K562 (cell line): ENCODE data around the gene TRPC4AP. TPM values are rescaled to one million over a fixed set of nuclear protein-coding genes. Genes with fewer than 3 reads are reported as not detected.

ENCODE experiments used
- BCOR ChIP-seq: fragments of 450-650 bp; IDR thresholded peaks from 2 replicates; pipeline ENCODE4 v1.6.1; 2016
- DNMT1 ChIP-seq: fragments of 450-650 bp; IDR thresholded peaks from 2 replicates; pipeline ENCODE4 v1.6.1; 2016; ENCODE audit warnings: antibody characterized with exemption, mild to moderate bottlenecking
- FIP1L1 ChIP-seq: fragments of 200-400 bp; formaldehyde crosslinking; IDR thresholded peaks from 2 replicates; pipeline ENCODE4 v1.6.1; 2018; ENCODE audit warnings: mild to moderate bottlenecking, low read depth, low read length; ENCODE audit not compliant: poor library complexity, severe bottlenecking
- FUS ChIP-seq: fragments of 200-400 bp; formaldehyde crosslinking; optimal IDR thresholded peaks from 2 replicates; pipeline ENCODE3; 2017; ENCODE audit warnings: low read depth, low read length
- GATAD2A ChIP-seq: fragments of 450-650 bp; IDR thresholded peaks from 2 replicates; pipeline ENCODE4 v1.6.1; 2017
- HDAC8 ChIP-seq: fragments of 450-650 bp; IDR thresholded peaks from 2 replicates; pipeline ENCODE4 v1.6.1; 2016; ENCODE audit warnings: mild to moderate bottlenecking, missing genetic modification characterization, moderate library complexity, missing compliant biosample characterization
- IRF9 ChIP-seq: fragments of 450-650 bp; IDR thresholded peaks from 2 replicates; pipeline ENCODE4 v1.6.1; 2016; ENCODE audit warnings: missing biosample characterization, missing genetic modification characterization
- MCM5 ChIP-seq: fragments of 450-650 bp; IDR thresholded peaks from 2 replicates; pipeline ENCODE4 v1.6.1; 2016; ENCODE audit warnings: low read depth
- NFYB ChIP-seq: IDR thresholded peaks from 2 replicates; pipeline ENCODE4 v1.6.1; 2011; ENCODE audit warnings: mild to moderate bottlenecking, moderate library complexity; ENCODE audit not compliant: insufficient read length; ENCODE audit errors: extremely low read depth
- POLR3G ChIP-seq: IDR thresholded peaks from 2 replicates; pipeline ENCODE4 v1.6.1; 2011; ENCODE audit not compliant: insufficient read length, insufficient replicate concordance; ENCODE audit errors: extremely low read depth
- SAFB ChIP-seq: fragments of 200-400 bp; formaldehyde crosslinking; IDR thresholded peaks from 2 replicates; pipeline ENCODE4 v1.6.1; 2017; ENCODE audit warnings: low read depth, low read length, borderline replicate concordance
- SMAD3 ChIP-seq: fragments of 450-650 bp; formaldehyde crosslinking; conservative IDR thresholded peaks from 2 replicates; pipeline ENCODE4 v1.4.0; 2020; ENCODE audit warnings: mild to moderate bottlenecking
- SNIP1 ChIP-seq: fragments of 450-650 bp; IDR thresholded peaks from 2 replicates; pipeline ENCODE4 v1.7.1; 2017; ENCODE audit warnings: low read depth, mild to moderate bottlenecking
- THRAP3 ChIP-seq: fragments of 450-650 bp; IDR thresholded peaks from 2 replicates; pipeline ENCODE4 v1.6.1; 2016; ENCODE audit warnings: mild to moderate bottlenecking, inconsistent platforms, borderline replicate concordance
- U2AF1 ChIP-seq: fragments of 200-400 bp; formaldehyde crosslinking; optimal IDR thresholded peaks from 2 replicates; pipeline ENCODE3; 2017; ENCODE audit warnings: mild to moderate bottlenecking, low read depth, low read length, moderate library complexity
- ZBTB49 ChIP-seq: sonication (generic); formaldehyde crosslinking; IDR thresholded peaks from 2 replicates; pipeline ENCODE4 v1.8.0; 2022; ENCODE audit warnings: missing genetic modification reagents, mild to moderate bottlenecking, borderline replicate concordance
- ZBTB9 ChIP-seq: fragments of 450-650 bp; formaldehyde crosslinking; IDR thresholded peaks from 2 replicates; pipeline ENCODE4 v1.4.0; 2020; ENCODE audit warnings: mild to moderate bottlenecking, moderate library complexity
- ZC3H8 ChIP-seq: fragments of 450-650 bp; IDR thresholded peaks from 2 replicates; pipeline ENCODE4 v1.6.1; 2017
- ZHX1 ChIP-seq: fragments of 150-350 bp; conservative IDR thresholded peaks from 2 replicates; pipeline ENCODE4 v1.6.1; 2014; ENCODE audit warnings: low read length
- ZNF134 ChIP-seq: fragments of 250-450 bp; sonication (Bioruptor Pico); conservative IDR thresholded peaks from 2 replicates; pipeline ENCODE4 v1.4.0; 2020
- ZNF311 ChIP-seq: fragments of 250-450 bp; sonication (Bioruptor Pico); IDR thresholded peaks from 2 replicates; pipeline ENCODE4 v1.4.0; 2020; ENCODE audit warnings: mild to moderate bottlenecking, moderate library complexity
- ZNF445 ChIP-seq: fragments of 250-450 bp; sonication (Bioruptor Pico); IDR thresholded peaks from 2 replicates; pipeline ENCODE4 v1.4.0; 2020; ENCODE audit warnings: low read depth, mild to moderate bottlenecking, moderate library complexity
- ZNF57 ChIP-seq: fragments of 450-650 bp; formaldehyde crosslinking; IDR thresholded peaks from 2 replicates; pipeline ENCODE4 v1.4.0; 2020; ENCODE audit warnings: mild to moderate bottlenecking, moderate library complexity
- polyA plus RNA-seq, 8 experiments: library from polyadenylated mRNA; depleted of rRNA in 4 of 8; stranded (reverse) in 5 of 8; unstranded in 3 of 8; fragments of >200 nt; fragmentation: Nextera tagmentation in 2 of 8; fragmentation: Illumina TruSeq in 1 of 8; extraction: Ambion mirVana in 2 of 8; extraction: Trizol in 1 of 8; gene quantifications; 2 replicates each; pipeline versions ENCODE4 v1.2.1 to v1.2.3, GENCODE V29; 2011 to 2014; ENCODE audit warnings: inconsistent platforms in 1 of 8, missing spikeins in 1 of 8
- total RNA-seq, 7 experiments: library from RNA; depleted of rRNA in 6 of 7; stranded (reverse); fragments of >200 nt in 6 of 7; fragmentation: Illumina TruSeq in 2 of 7; extraction: Trizol in 2 of 7; gene quantifications; 2 replicates each; pipeline versions ENCODE4 v1.2.1 to v1.2.3, GENCODE V29; 2011 to 2021; ENCODE audit warnings: low replicate concordance in 1 of 7

Gene TRPC4AP
- total and polyA plus RNA-seq, 9 of the 15 experiments (the other 6 are each of a cell fraction or from before 2014, with no cell fraction given) = 2.3 to 70.3 (median 33.3) TPM

- no peak for TF ChIP-seq DNMT1
- TF ChIP-seq IRF9 (tag) = peak; percentile 80
- no peak for TF ChIP-seq ZNF57 (CRISPR knock-in tag)
- peak; percentile 63; the same call in 1 of the 2 replicates for TF ChIP-seq ZBTB9 (CRISPR knock-in tag)
- no peak for TF ChIP-seq ZC3H8
- TF ChIP-seq FUS = peak; percentile 63
- TF ChIP-seq THRAP3 = no peak
- TF ChIP-seq FIP1L1 = peak; percentile 90
- no peak for TF ChIP-seq SAFB
- no peak for TF ChIP-seq ZNF445 (CRISPR knock-in tag)
- TF ChIP-seq BCOR = no peak
- TF ChIP-seq NFYB = no peak
- no peak for TF ChIP-seq ZNF311 (CRISPR knock-in tag)
- peak; percentile 61 for TF ChIP-seq U2AF1
- no peak for TF ChIP-seq MCM5
- TF ChIP-seq POLR3G = no peak
- TF ChIP-seq ZBTB49 (CRISPR knock-in tag) = no peak
- TF ChIP-seq HDAC8 = peak; percentile 84
- TF ChIP-seq SMAD3 = no peak
- TF ChIP-seq SNIP1 = no peak
- TF ChIP-seq ZHX1 = no peak
- TF ChIP-seq ZNF134 = peak; percentile 4; the same call in 1 of the 2 replicates
- no peak for TF ChIP-seq GATAD2A
Measured at GRCh38 chr20:35092524-35093266, at the start of gene TRPC4AP (continued).
